GM12892 (cell line): ENCODE data around the gene ARMS2.

Source experiments
- POLR2A ChIP-seq: IDR thresholded peaks from 2 replicates; pipeline ENCODE4 v1.6.1; 2011; ENCODE audit warnings: low read depth, low read length, control low read depth
- POLR2AphosphoS5 ChIP-seq: IDR thresholded peaks from 2 replicates; pipeline ENCODE4 v1.6.1; 2011; ENCODE audit warnings: low read depth, low read length, control low read depth
- TAF1 ChIP-seq: IDR thresholded peaks from 2 replicates; pipeline ENCODE4 v1.6.1; 2011; ENCODE audit warnings: low read depth, mild to moderate bottlenecking, control low read depth, low read length, borderline replicate concordance

- TF ChIP-seq POLR2A: no peak
- TF ChIP-seq TAF1: no peak
- no peak for TF ChIP-seq POLR2AphosphoS5
Measured at GRCh38 chr10:122459561-122460273, 5.3 kb downstream of the ARMS2 start.
